HG03575 (cell line): ENCODE measurements around the gene HHIP.
"Not testable (repeated sequence)": the region's sequence is repeated elsewhere in the genome, so short reads cannot be mapped to it uniquely, and the experiment has no call there.

Experiments
- ATAC-seq: cut with Tn5 transposase; IDR thresholded peaks from one replicate; pipeline ENCODE4 v1.9.1; 2021; ENCODE audit not compliant: unreplicated experiment, insufficient number of reproducible peaks, low FRiP score; ENCODE audit errors: extremely low read depth

Gene HHIP

GRCh38 chr4:144733566-144733965, 87.6 kb downstream of the HHIP start:
- ATAC-seq, result no peak

GRCh38 chr4:144734522-144734921, 88.6 kb downstream of the HHIP start:
- ATAC-seq, result no peak

GRCh38 chr4:144738649-144739048, 92.7 kb downstream of the HHIP start:
- ATAC-seq, result no peak

GRCh38 chr4:144739511-144740033, 93.6 kb downstream of the HHIP start:
- no peak for ATAC-seq

GRCh38 chr4:144740316-144740715, 94.4 kb downstream of the HHIP start:
- no peak for ATAC-seq

- ATAC-seq, result no peak
These were observed 103.0 kb downstream of the HHIP start for GRCh38 chr4:144748814-144749555.

- no peak for ATAC-seq
These were observed 104.4 kb downstream of the HHIP start for GRCh38 chr4:144750348-144750747.

- ATAC-seq, result no peak
These were observed 108.8 kb downstream of the HHIP start for GRCh38 chr4:144754562-144755410.

- ATAC-seq, result no peak
These were observed 112.0 kb downstream of the HHIP start for GRCh38 chr4:144757969-144758368.

GRCh38 chr4:144768809-144769208, 122.9 kb downstream of the HHIP start:
- ATAC-seq, result not testable (repeated sequence)

GRCh38 chr4:144778364-144778763, 132.4 kb downstream of the HHIP start:
- no peak for ATAC-seq

- ATAC-seq, result no peak
These were observed 136.4 kb downstream of the HHIP start for GRCh38 chr4:144782345-144782744.

GRCh38 chr4:144785961-144786360, 140.0 kb downstream of the HHIP start:
- ATAC-seq, result no peak

GRCh38 chr4:144787365-144788258, 141.7 kb downstream of the HHIP start:
- no peak for ATAC-seq

GRCh38 chr4:144788469-144788868, 142.5 kb downstream of the HHIP start:
- no peak for ATAC-seq

- ATAC-seq, result not testable (repeated sequence)
These were observed 146.0 kb downstream of the HHIP start for GRCh38 chr4:144791933-144792332.
